ENCODE measurements around the gene KIF25. TPM values are rescaled to one million over a fixed set of nuclear protein-coding genes. Genes with fewer than 3 reads are reported as not detected.

The KIF25 gene
- total and polyA plus RNA-seq, 4 donors, result 0.05 TPM; not detected in 3

DNA sequence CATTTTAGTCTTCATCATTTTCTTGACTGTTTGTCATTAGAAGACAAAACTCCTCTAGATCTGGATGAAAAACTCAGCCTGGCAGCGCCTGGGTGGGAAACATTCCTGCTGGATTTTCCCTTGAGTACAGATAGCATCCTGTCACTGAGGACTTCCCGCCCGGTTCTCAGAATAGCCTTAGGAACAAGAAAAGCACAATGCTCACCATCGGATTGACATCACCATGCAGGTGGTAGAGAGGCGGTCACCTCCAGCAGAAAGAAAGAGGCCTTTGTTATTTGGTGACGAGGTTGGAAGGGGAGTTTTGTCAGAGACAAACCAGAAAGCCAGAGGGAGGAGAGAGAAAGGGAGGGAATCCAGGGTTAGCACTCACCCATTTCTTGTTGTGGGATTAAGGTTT, 39.8 kb downstream of the KIF25 start:
- Histone ChIP-seq H3K27me3 (ENCODE audit: control insufficient read depth in 4 of 4, insufficient read depth in 4 of 4, low read length in 3 of 4) (no peaks in the 10 kb centered on the region), H3K36me3 (ENCODE audit: control insufficient read depth in 4 of 4, insufficient read depth in 3 of 4, low read depth in 1 of 4, low read length in 3 of 4) (no peaks in the 10 kb centered on the region), H3K9ac (ENCODE audit: low read depth in 1 of 2, low read length in 2 of 2) (no peak overlapping the region), H3K9me3 (ENCODE audit: control insufficient read depth in 4 of 4, low read length in 3 of 4) (peaks cover 16 to 43% (median 23%) of the 10 kb centered on the region in 4 donors), H3K4me1 (ENCODE audit: control insufficient read depth in 4 of 4, insufficient read depth in 4 of 4, low read length in 3 of 4) (peaks cover 0 to 6% (median 4%) of the 10 kb centered on the region in 4 donors), H3K27ac (ENCODE audit: low read depth in 1 of 2, low read length in 2 of 2) (no peak overlapping the region), H3K4me3 (ENCODE audit: low read depth in 1 of 3, low read length in 3 of 3) (no peak overlapping the region)
- TF ChIP-seq NR2F2 (IDR thresholded peaks at IDR 0.05) (no peak), RAD21 (IDR thresholded peaks at IDR 0.05) (no peak), YY1 (IDR thresholded peaks at IDR 0.05) (no peak), FOXA1 (IDR thresholded peaks at IDR 0.05) (no peak), HNF4G (IDR thresholded peaks at IDR 0.05) (no peak), GABPA (IDR thresholded peaks at IDR 0.05 in 1 of 2, conservative IDR thresholded peaks at IDR 0.05 in 1 of 2) (no peak), HNF4A (conservative IDR thresholded peaks at IDR 0.05) (no peak), SP1 (IDR thresholded peaks at IDR 0.05) (no peak), EGR1 (IDR thresholded peaks at IDR 0.05; ENCODE audit: low read depth in 2 of 2) (no peak), FOXA2 (IDR thresholded peaks at IDR 0.05) (no peak), TAF1 (conservative IDR thresholded peaks at IDR 0.05) (no peak)
- TF ChIP-seq, protein P1, sequence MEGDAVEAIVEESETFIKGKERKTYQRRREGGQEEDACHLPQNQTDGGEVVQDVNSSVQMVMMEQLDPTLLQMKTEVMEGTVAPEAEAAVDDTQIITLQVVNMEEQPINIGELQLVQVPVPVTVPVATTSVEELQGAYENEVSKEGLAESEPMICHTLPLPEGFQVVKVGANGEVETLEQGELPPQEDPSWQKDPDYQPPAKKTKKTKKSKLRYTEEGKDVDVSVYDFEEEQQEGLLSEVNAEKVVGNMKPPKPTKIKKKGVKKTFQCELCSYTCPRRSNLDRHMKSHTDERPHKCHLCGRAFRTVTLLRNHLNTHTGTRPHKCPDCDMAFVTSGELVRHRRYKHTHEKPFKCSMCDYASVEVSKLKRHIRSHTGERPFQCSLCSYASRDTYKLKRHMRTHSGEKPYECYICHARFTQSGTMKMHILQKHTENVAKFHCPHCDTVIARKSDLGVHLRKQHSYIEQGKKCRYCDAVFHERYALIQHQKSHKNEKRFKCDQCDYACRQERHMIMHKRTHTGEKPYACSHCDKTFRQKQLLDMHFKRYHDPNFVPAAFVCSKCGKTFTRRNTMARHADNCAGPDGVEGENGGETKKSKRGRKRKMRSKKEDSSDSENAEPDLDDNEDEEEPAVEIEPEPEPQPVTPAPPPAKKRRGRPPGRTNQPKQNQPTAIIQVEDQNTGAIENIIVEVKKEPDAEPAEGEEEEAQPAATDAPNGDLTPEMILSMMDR (IDR thresholded peaks at IDR 0.05; ENCODE audit: low read depth, low read length, missing input control), result no peak
- TF ChIP-seq, protein P2, sequence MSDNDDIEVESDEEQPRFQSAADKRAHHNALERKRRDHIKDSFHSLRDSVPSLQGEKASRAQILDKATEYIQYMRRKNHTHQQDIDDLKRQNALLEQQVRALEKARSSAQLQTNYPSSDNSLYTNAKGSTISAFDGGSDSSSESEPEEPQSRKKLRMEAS (IDR thresholded peaks at IDR 0.05), result no peak
- TF ChIP-seq, protein P3, sequence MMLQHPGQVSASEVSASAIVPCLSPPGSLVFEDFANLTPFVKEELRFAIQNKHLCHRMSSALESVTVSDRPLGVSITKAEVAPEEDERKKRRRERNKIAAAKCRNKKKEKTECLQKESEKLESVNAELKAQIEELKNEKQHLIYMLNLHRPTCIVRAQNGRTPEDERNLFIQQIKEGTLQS (IDR thresholded peaks at IDR 0.05), result no peak
- TF ChIP-seq, protein P4, sequence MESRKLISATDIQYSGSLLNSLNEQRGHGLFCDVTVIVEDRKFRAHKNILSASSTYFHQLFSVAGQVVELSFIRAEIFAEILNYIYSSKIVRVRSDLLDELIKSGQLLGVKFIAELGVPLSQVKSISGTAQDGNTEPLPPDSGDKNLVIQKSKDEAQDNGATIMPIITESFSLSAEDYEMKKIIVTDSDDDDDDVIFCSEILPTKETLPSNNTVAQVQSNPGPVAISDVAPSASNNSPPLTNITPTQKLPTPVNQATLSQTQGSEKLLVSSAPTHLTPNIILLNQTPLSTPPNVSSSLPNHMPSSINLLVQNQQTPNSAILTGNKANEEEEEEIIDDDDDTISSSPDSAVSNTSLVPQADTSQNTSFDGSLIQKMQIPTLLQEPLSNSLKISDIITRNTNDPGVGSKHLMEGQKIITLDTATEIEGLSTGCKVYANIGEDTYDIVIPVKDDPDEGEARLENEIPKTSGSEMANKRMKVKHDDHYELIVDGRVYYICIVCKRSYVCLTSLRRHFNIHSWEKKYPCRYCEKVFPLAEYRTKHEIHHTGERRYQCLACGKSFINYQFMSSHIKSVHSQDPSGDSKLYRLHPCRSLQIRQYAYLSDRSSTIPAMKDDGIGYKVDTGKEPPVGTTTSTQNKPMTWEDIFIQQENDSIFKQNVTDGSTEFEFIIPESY (IDR thresholded peaks at IDR 0.05), result no peak
- no peak for DNase-seq (ENCODE audit: low spot score)
- 83% methylated on average over 6 of the region's 6 CpGs for WGBS

DNA sequence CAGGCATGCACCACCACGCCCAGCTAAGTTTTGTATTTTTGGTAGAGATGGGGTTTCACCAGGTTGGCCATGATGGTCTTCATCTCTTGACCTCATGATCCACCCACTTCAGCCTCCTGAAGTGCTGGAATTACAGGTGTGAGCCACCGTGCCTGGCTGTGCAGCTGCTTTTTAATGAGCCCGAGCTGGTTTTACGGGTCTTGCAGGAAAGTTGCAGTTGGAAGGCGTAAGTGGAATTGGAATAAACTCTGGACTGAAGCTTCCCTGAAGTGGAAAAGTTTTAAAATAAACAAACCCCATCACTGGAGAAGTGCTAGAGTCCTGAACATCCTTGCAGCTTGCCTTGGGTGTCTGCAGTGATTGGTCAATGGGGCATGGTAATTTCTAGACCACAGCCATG, 40.4 kb downstream of the KIF25 start:
- no peak for DNase-seq (ENCODE audit: low spot score)
- Histone ChIP-seq H3K27ac (ENCODE audit: low read depth in 1 of 2, low read length in 2 of 2) (no peak overlapping the region), H3K36me3 (ENCODE audit: control insufficient read depth in 4 of 4, insufficient read depth in 3 of 4, low read depth in 1 of 4, low read length in 3 of 4) (no peaks in the 10 kb centered on the region), H3K9me3 (ENCODE audit: control insufficient read depth in 4 of 4, low read length in 3 of 4) (peaks cover 16 to 43% (median 23%) of the 10 kb centered on the region in 4 donors), H3K4me1 (ENCODE audit: control insufficient read depth in 4 of 4, insufficient read depth in 4 of 4, low read length in 3 of 4) (peaks cover 0 to 6% (median 4%) of the 10 kb centered on the region in 4 donors), H3K27me3 (ENCODE audit: control insufficient read depth in 4 of 4, insufficient read depth in 4 of 4, low read length in 3 of 4) (no peaks in the 10 kb centered on the region), H3K9ac (ENCODE audit: low read depth in 1 of 2, low read length in 2 of 2) (no peak overlapping the region), H3K4me3 (ENCODE audit: low read depth in 1 of 3, low read length in 3 of 3) (no peak overlapping the region)
- WGBS, result 85% methylated on average over 5 of the region's 5 CpGs
- TF ChIP-seq FOXA2 (IDR thresholded peaks at IDR 0.05) (no peak), FOXA1 (IDR thresholded peaks at IDR 0.05) (no peak), EGR1 (IDR thresholded peaks at IDR 0.05; ENCODE audit: low read depth in 2 of 2) (no peak), TAF1 (conservative IDR thresholded peaks at IDR 0.05) (no peak), SP1 (IDR thresholded peaks at IDR 0.05) (no peak), GABPA (IDR thresholded peaks at IDR 0.05 in 1 of 2, conservative IDR thresholded peaks at IDR 0.05 in 1 of 2) (no peak)
- TF ChIP-seq, protein P1 (IDR thresholded peaks at IDR 0.05; ENCODE audit: low read depth, low read length, missing input control), result no peak
- TF ChIP-seq, protein P3 (IDR thresholded peaks at IDR 0.05), result no peak
- TF ChIP-seq, protein P2 (IDR thresholded peaks at IDR 0.05), result no peak
